Tongue (tissue), 2 donors: ENCODE data around the gene MATCAP1. TPM values are rescaled to one million over a fixed set of nuclear protein-coding genes. Genes with fewer than 3 reads are reported as not detected.

ENCODE experiments used
- DNase-seq: peaks from one replicate; pipeline ENCODE4 v3.0.0-alpha.2; 2015
- total RNA-seq: library from RNA; depleted of rRNA; stranded (reverse); fragments of >200 nt; gene quantifications from one replicate; pipeline ENCODE4 v1.2.3, GENCODE V29; 2014

MATCAP1 gene
- total RNA-seq, 1 donor from 2014 or later, result 14.1 TPM

- DNase-seq, result no peak
These were observed 12.7 kb downstream of the MATCAP1 start for GRCh38 chr16:67170949-67171649.

- peak; percentile 84 for DNase-seq
These were observed 13.4 kb downstream of the MATCAP1 start, which contains the start of gene NOL3 for GRCh38 chr16:67170168-67170948. NOL3 (plus strand) TSS chr16:67170538.

GRCh38 chr16:67169642-67170167, 14.1 kb downstream of the MATCAP1 start:
- peak; percentile 59 for DNase-seq

- no peak for DNase-seq
These were observed 14.7 kb downstream of the MATCAP1 start for GRCh38 chr16:67169011-67169451.

- DNase-seq, result no peak
These were observed 16.2 kb downstream of the MATCAP1 start for GRCh38 chr16:67167588-67167987.

- DNase-seq, result no peak
These were observed 17.1 kb downstream of the MATCAP1 start for GRCh38 chr16:67166598-67167168.

- no peak for DNase-seq
These were observed 17.6 kb downstream of the MATCAP1 start for GRCh38 chr16:67166110-67166547.

GRCh38 chr16:67165121-67166078, 18.4 kb downstream of the MATCAP1 start:
- no peak for DNase-seq

GRCh38 chr16:67164599-67165061, 19.1 kb downstream of the MATCAP1 start, which contains the start of gene HSF4:
HSF4 (plus strand) TSS chr16:67164745; CDS start chr16:67164812, 67 bp downstream.
- DNase-seq, result no peak

- no peak for DNase-seq
These were observed 19.7 kb downstream of the MATCAP1 start for GRCh38 chr16:67163999-67164558.

GRCh38 chr16:67163164-67163998, 20.4 kb downstream of the MATCAP1 start:
- no peak for DNase-seq

- DNase-seq, result no peak
These were observed 21.1 kb downstream of the MATCAP1 start for GRCh38 chr16:67162506-67163163.

GRCh38 chr16:67161595-67162058, 22.1 kb downstream of the MATCAP1 start:
- no peak for DNase-seq

GRCh38 chr16:67158637-67159600, 24.8 kb downstream of the MATCAP1 start:
- DNase-seq, result no peak

- DNase-seq, result no peak
These were observed 25.7 kb downstream of the MATCAP1 start for GRCh38 chr16:67157892-67158635.

GRCh38 chr16:67157106-67157748, 26.5 kb downstream of the MATCAP1 start:
- DNase-seq, result no peak
